OCI-LY3 (cell line): ENCODE results near the gene SLC17A9.

Source experiments
- H2AFZ ChIP-seq: fragments of 200-600, 300-600 bp; shearing (Covaris generic); 2 replicates; pipeline ENCODE4 v1.6.0; 2014; ENCODE audit warnings: antibody characterized with exemption, low read depth, low read length
- H3K27ac ChIP-seq: fragments of 200-600, 300-600 bp; sonication (generic); 2 replicates; pipeline ENCODE4 v1.5.1; 2014; ENCODE audit warnings: mild to moderate bottlenecking, low read length, moderate library complexity, mixed read lengths
- H3K27me3 ChIP-seq: fragments of 200-600, 300-600 bp; sonication (generic); 2 replicates; pipeline ENCODE4 v1.6.1; 2014; ENCODE audit warnings: low read depth, low read length, mixed read lengths
- H3K36me3 ChIP-seq: fragments of 200-600, 300-600 bp; sonication (generic); replicated peaks from 2 replicates; pipeline ENCODE3; 2014; ENCODE audit warnings: low read depth, low read length, mixed read lengths
- H3K4me1 ChIP-seq: fragments of 300-600, 200-600 bp; sonication (generic); 2 replicates; pipeline ENCODE4 v1.6.1; 2014; ENCODE audit warnings: low read length, mixed read lengths
- H3K4me2 ChIP-seq: fragments of 200-600, 300-600 bp; sonication (generic); 2 replicates; pipeline ENCODE4 v1.6.1; 2014; ENCODE audit warnings: low read length, mixed read lengths
- H3K4me3 ChIP-seq: fragments of 300-600, 200-600 bp; sonication (generic); 2 replicates; pipeline ENCODE4 v1.5.1; 2014; ENCODE audit warnings: antibody characterized with exemption, mild to moderate bottlenecking, low read length, moderate library complexity
- H3K79me2 ChIP-seq: fragments of 300-600, 200-600 bp; shearing (Covaris generic); 2 replicates; pipeline ENCODE4 v1.6.1; 2014; ENCODE audit warnings: mild to moderate bottlenecking, low read length, mixed read lengths
- H3K9ac ChIP-seq: fragments of 300-600, 200-600 bp; shearing (Covaris generic); 2 replicates; pipeline ENCODE4 v1.6.0; 2014; ENCODE audit warnings: mild to moderate bottlenecking, low read length, moderate library complexity
- H3K9me3 ChIP-seq: fragments of 200-600, 300-600 bp; shearing (Covaris generic); 2 replicates; pipeline ENCODE4 v1.6.1; 2014; ENCODE audit warnings: low read length, mixed read lengths; ENCODE audit not compliant: insufficient read depth
- H4K20me1 ChIP-seq: fragments of 200-600, 300-600 bp; sonication (generic); 2 replicates; pipeline ENCODE4 v1.6.1; 2016; ENCODE audit warnings: low read length, mixed read lengths; ENCODE audit not compliant: insufficient read depth
- CTCF ChIP-seq: fragments of 200-600, 300-600 bp; sonication (generic); IDR thresholded peaks from 2 replicates; pipeline ENCODE4 v1.5.1; 2014; ENCODE audit warnings: antibody characterized with exemption, low read length, low read depth
- EZH2phosphoT487 ChIP-seq: fragments of 200-600 bp; shearing (Covaris generic); IDR thresholded peaks from 2 replicates; pipeline ENCODE4 v1.6.1; 2018; ENCODE audit warnings: antibody characterized with exemption, mixed run types, low read depth

Gene SLC17A9

GRCh38 chr20:62910217-62910766 is 42.2 kb upstream of the SLC17A9 start:
- H3K27me3 ChIP-seq = no peaks in the 10 kb centered on the region
- H3K79me2 ChIP-seq = peaks cover 85% of the 10 kb centered on the region
- H2AFZ ChIP-seq = no peak overlapping the region
- no peaks in the 10 kb centered on the region for H3K9me3 ChIP-seq
- peaks cover 31% of the 10 kb centered on the region for H3K4me1 ChIP-seq
- peaks cover 70% of the 10 kb centered on the region for H3K36me3 ChIP-seq
- H3K27ac ChIP-seq = no peak overlapping the region
- TF ChIP-seq EZH2phosphoT487 (no peak), CTCF (no peak)
- H3K4me3 ChIP-seq = no peak overlapping the region
- no peak overlapping the region for H3K9ac ChIP-seq
- no peak overlapping the region for H3K4me2 ChIP-seq
- peaks cover 64% of the 10 kb centered on the region for H4K20me1 ChIP-seq

GRCh38 chr20:62910777-62911497 is 41.6 kb upstream of the SLC17A9 start:
- TF ChIP-seq EZH2phosphoT487 (no peak), CTCF (no peak)
- Histone ChIP-seq H3K79me2 (peaks cover 91% of the 10 kb centered on the region), H3K4me1 (peaks cover 31% of the 10 kb centered on the region), H2AFZ (no peak overlapping the region), H4K20me1 (peaks cover 70% of the 10 kb centered on the region), H3K9ac (no peak overlapping the region), H3K9me3 (no peaks in the 10 kb centered on the region), H3K4me2 (no peak overlapping the region), H3K4me3 (no peak overlapping the region), H3K36me3 (peaks cover 64% of the 10 kb centered on the region), H3K27me3 (no peaks in the 10 kb centered on the region), H3K27ac (no peak overlapping the region)

GRCh38 chr20:62911701-62912280 is 40.7 kb upstream of the SLC17A9 start:
- TF ChIP-seq CTCF = no peak
- TF ChIP-seq EZH2phosphoT487 = no peak
- peaks cover 98% of the 10 kb centered on the region for H3K79me2 ChIP-seq
- H3K9ac ChIP-seq = no peak overlapping the region
- H3K27me3 ChIP-seq = no peaks in the 10 kb centered on the region
- H3K4me3 ChIP-seq = no peak overlapping the region
- H3K27ac ChIP-seq = no peak overlapping the region
- H3K4me2 ChIP-seq = no peak overlapping the region
- no peaks in the 10 kb centered on the region for H3K9me3 ChIP-seq
- no peak overlapping the region for H2AFZ ChIP-seq
- peaks cover 77% of the 10 kb centered on the region for H4K20me1 ChIP-seq
- H3K4me1 ChIP-seq = peaks cover 34% of the 10 kb centered on the region
- peaks cover 55% of the 10 kb centered on the region for H3K36me3 ChIP-seq

- no peak overlapping the region for H3K4me2 ChIP-seq
- H3K4me1 ChIP-seq = peaks cover 40% of the 10 kb centered on the region
- peaks cover 78% of the 10 kb centered on the region for H4K20me1 ChIP-seq
- H3K27me3 ChIP-seq = no peaks in the 10 kb centered on the region
- H3K27ac ChIP-seq = no peak overlapping the region
- H3K9me3 ChIP-seq = no peaks in the 10 kb centered on the region
- H3K9ac ChIP-seq = no peak overlapping the region
- no peak overlapping the region for H3K4me3 ChIP-seq
- TF ChIP-seq CTCF (no peak), EZH2phosphoT487 (no peak)
- H2AFZ ChIP-seq = no peak overlapping the region
- peaks cover 100% of the 10 kb centered on the region for H3K79me2 ChIP-seq
- peaks cover 44% of the 10 kb centered on the region for H3K36me3 ChIP-seq
Observed at GRCh38 chr20:62913043-62913630, 39.4 kb upstream of the SLC17A9 start.
